ENCODE data around the gene NUDT15.
A peak's percentile ranks its signal among the peaks of the same experiment; 100 is the strongest.
"Not testable (repeated sequence)": the region's sequence is repeated elsewhere in the genome, so short reads cannot be mapped to it uniquely, and the experiment has no call there.

Gene NUDT15

GRCh38 chr13:48037346-48038173, at the start of gene NUDT15:
Gene NUDT15, plus strand, starts transcription at chr13:48037726. Its CDS starts 21 bp downstream, at chr13:48037747.
- DNase-seq: peak; percentile 85 to 94 (median 92)

- DNase-seq: no peak
Measured at GRCh38 chr13:47990427-47990826, 47.1 kb upstream of the NUDT15 start.

GRCh38 chr13:47990920-47991466, 46.5 kb upstream of the NUDT15 start:
- DNase-seq: no peak

GRCh38 chr13:47991859-47992258, 45.7 kb upstream of the NUDT15 start:
- DNase-seq: no peak

GRCh38 chr13:47997384-47997783, 40.1 kb upstream of the NUDT15 start:
- no peak for DNase-seq

- DNase-seq: no peak
Measured at GRCh38 chr13:47999973-48000372, 37.6 kb upstream of the NUDT15 start.

GRCh38 chr13:48000559-48001113, 36.9 kb upstream of the NUDT15 start:
- peak in 1 of 4 experiments; percentile 29 for DNase-seq

GRCh38 chr13:48001114-48001881, 36.2 kb upstream of the NUDT15 start, which contains the start of gene SUCLA2:
Gene SUCLA2, minus strand, starts transcription at chr13:48001273. Its CDS starts 4 bp downstream, at chr13:48001269.
- DNase-seq: peak; percentile 67 to 87 (median 70)

GRCh38 chr13:48001999-48002398, 35.5 kb upstream of the NUDT15 start:
- not testable (repeated sequence) for DNase-seq

- DNase-seq: no peak
Measured at GRCh38 chr13:48004201-48004600, 33.3 kb upstream of the NUDT15 start.

- DNase-seq: no peak
Measured at GRCh38 chr13:48006396-48006795, 31.1 kb upstream of the NUDT15 start.

GRCh38 chr13:48009284-48009683, 28.2 kb upstream of the NUDT15 start:
- no peak for DNase-seq

GRCh38 chr13:48010698-48011097, 26.8 kb upstream of the NUDT15 start:
- no peak for DNase-seq

- DNase-seq: no peak
Measured at GRCh38 chr13:48012668-48013067, 24.9 kb upstream of the NUDT15 start.

GRCh38 chr13:48014359-48014758, 23.2 kb upstream of the NUDT15 start:
- DNase-seq: no peak

- no peak for DNase-seq
Measured at GRCh38 chr13:48018637-48019036, 18.9 kb upstream of the NUDT15 start.

- no peak for DNase-seq
Measured at GRCh38 chr13:48019796-48020195, 17.7 kb upstream of the NUDT15 start.

GRCh38 chr13:48028066-48028465, 9.5 kb upstream of the NUDT15 start:
- no peak for DNase-seq

GRCh38 chr13:48029859-48030258, 7.7 kb upstream of the NUDT15 start:
- DNase-seq: no peak

- DNase-seq: no peak
Measured at GRCh38 chr13:48038761-48039160, 1.2 kb downstream of the NUDT15 start.

GRCh38 chr13:48040049-48040448, 2.5 kb downstream of the NUDT15 start:
- no peak for DNase-seq

GRCh38 chr13:48040896-48041295, 3.4 kb downstream of the NUDT15 start:
- no peak for DNase-seq

- no peak for DNase-seq
Measured at GRCh38 chr13:48042894-48043293, 5.4 kb downstream of the NUDT15 start.
